ENCODE data around the gene SLCO6A1. TPM values are rescaled to one million over a fixed set of nuclear protein-coding genes. Genes with fewer than 3 reads are reported as not detected.

Gene SLCO6A1
- total RNA-seq, 1 donor from 2014 or later: not detected

DNA sequence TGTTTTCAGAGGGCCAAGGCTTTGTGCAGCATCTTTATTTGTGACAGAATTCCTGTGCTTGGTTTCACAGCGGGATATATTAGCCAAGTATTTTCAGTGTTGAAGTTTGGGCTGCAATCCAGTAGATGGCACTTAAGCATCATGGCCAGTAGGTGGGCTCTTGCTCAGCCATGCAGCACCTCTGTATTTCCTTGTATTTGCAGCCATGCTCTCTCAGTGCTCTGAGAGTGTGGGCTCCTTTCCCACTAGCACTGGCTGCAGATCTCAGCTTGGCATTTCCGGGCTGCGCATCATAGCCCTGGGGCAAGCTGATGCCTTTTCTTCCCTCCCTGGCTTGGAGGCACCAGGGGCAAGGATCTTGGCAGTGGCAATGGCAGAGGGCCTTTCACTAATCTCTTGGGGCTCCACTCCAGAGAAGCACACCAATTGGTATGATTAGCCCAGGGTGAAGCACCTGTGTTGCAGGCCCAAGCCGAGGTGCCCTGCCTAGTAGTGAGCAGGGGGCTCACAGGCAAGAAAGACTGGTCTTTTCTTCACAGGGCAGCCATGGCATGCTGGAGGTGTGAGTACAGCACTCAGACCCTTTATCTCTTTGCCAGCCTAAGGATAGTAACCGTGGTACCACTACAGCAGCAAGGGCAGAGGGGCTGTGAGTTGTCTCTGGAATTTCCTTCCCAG, 48.3 kb downstream of the SLCO6A1 start:
- Histone ChIP-seq H3K4me1 (no peaks in the 10 kb centered on the region), H3K27me3 (ENCODE audit: low read depth) (no peaks in the 10 kb centered on the region), H3K36me3 (no peaks in the 10 kb centered on the region), H3K4me3 (no peak overlapping the region), H3K27ac (replicated peaks) (no peak overlapping the region), H3K9me3 (replicated peaks) (peaks cover 28% of the 10 kb centered on the region)
- no peak for DNase-seq
- TF ChIP-seq, protein P1, sequence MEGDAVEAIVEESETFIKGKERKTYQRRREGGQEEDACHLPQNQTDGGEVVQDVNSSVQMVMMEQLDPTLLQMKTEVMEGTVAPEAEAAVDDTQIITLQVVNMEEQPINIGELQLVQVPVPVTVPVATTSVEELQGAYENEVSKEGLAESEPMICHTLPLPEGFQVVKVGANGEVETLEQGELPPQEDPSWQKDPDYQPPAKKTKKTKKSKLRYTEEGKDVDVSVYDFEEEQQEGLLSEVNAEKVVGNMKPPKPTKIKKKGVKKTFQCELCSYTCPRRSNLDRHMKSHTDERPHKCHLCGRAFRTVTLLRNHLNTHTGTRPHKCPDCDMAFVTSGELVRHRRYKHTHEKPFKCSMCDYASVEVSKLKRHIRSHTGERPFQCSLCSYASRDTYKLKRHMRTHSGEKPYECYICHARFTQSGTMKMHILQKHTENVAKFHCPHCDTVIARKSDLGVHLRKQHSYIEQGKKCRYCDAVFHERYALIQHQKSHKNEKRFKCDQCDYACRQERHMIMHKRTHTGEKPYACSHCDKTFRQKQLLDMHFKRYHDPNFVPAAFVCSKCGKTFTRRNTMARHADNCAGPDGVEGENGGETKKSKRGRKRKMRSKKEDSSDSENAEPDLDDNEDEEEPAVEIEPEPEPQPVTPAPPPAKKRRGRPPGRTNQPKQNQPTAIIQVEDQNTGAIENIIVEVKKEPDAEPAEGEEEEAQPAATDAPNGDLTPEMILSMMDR (IDR thresholded peaks at IDR 0.05; ENCODE audit: borderline replicate concordance): no peak
- intact Hi-C loops (cut with micrococcal nuclease): no loop called here

DNA sequence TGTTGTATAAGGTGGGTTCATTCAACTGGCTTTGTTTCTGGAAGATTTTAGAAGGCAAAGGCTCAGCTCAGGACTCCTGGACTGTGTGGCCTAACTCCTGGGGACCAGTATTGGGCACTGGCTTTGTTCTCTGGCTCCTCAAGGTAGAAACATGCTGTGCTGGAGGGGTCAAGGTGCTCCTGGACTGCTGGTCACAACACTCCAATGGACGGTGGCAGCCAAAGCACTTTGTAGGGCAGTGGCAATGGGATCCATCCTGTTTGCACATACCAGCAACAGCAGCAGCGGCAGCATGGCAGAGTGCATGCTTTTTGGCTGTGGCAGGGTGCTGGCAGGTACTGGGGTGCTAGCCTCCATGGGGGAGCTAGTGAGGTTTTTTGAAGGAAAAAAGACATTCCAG, 65.3 kb downstream of the SLCO6A1 start:
- intact Hi-C loops (cut with micrococcal nuclease): no loop called here
- no peak for DNase-seq
- Histone ChIP-seq H3K4me3 (no peak overlapping the region), H3K36me3 (no peaks in the 10 kb centered on the region), H3K27me3 (ENCODE audit: low read depth) (no peaks in the 10 kb centered on the region), H3K9me3 (replicated peaks) (peaks cover 35% of the 10 kb centered on the region), H3K4me1 (no peaks in the 10 kb centered on the region), H3K27ac (replicated peaks) (no peak overlapping the region)
- TF ChIP-seq, protein P1 (IDR thresholded peaks at IDR 0.05; ENCODE audit: borderline replicate concordance): no peak

DNA sequence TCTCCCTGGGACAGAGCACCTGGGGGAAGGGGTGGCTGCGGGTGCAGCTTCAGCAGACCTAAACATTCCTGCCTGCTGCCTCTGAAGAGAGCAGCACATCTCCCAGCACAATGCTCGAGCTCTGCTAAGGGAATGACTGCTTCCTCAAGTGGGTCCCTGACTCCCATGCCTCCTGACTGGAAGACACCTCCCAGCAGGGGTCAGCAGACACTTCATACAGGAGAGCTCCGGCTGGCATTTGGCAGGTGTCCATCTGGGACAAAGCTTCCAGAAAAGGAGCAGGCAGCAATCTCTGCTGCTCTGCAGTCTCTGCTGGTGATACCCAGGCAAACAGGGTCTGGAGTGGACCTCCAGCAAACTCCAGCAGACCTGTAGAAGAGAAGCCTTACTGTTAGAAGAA, 77.2 kb downstream of the SLCO6A1 start:
- H3K4me1 ChIP-seq: no peaks in the 10 kb centered on the region
- no peak for DNase-seq
- no peaks in the 10 kb centered on the region for H3K36me3 ChIP-seq
- no peak overlapping the region for H3K27ac ChIP-seq (replicated peaks)
- H3K27me3 ChIP-seq (ENCODE audit: low read depth): no peaks in the 10 kb centered on the region
- intact Hi-C loops (cut with micrococcal nuclease): no loop called here
- H3K4me3 ChIP-seq: no peak overlapping the region
- TF ChIP-seq, protein P1 (IDR thresholded peaks at IDR 0.05; ENCODE audit: borderline replicate concordance): no peak
- peaks cover 33% of the 10 kb centered on the region for H3K9me3 ChIP-seq (replicated peaks)

DNA sequence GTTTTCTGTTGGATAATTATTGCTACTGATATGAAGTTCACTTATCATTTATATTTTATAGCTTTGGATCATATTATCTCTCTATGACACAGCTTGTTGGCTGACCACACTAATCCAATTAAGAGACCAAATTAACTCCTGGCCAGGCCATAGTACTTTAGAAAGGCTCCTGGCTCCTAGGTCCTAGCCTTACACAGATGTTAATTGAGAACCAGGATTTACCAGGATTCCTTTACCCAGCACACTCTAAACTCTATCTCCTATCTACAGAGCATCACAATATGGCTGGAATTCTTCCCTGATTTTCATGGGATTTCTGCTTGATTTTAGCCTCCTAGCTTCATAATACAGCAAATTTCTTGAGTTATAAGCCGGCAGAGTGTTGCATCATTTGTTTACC, 80.3 kb downstream of the SLCO6A1 start:
- TF ChIP-seq, protein P1 (IDR thresholded peaks at IDR 0.05; ENCODE audit: borderline replicate concordance): no peak
- Histone ChIP-seq H3K9me3 (replicated peaks) (peaks cover 4% of the 10 kb centered on the region), H3K4me3 (no peak overlapping the region), H3K36me3 (no peaks in the 10 kb centered on the region), H3K27me3 (ENCODE audit: low read depth) (no peaks in the 10 kb centered on the region), H3K4me1 (no peaks in the 10 kb centered on the region), H3K27ac (replicated peaks) (no peak overlapping the region)
- intact Hi-C loops (cut with micrococcal nuclease): no loop called here
- DNase-seq: no peak

DNA sequence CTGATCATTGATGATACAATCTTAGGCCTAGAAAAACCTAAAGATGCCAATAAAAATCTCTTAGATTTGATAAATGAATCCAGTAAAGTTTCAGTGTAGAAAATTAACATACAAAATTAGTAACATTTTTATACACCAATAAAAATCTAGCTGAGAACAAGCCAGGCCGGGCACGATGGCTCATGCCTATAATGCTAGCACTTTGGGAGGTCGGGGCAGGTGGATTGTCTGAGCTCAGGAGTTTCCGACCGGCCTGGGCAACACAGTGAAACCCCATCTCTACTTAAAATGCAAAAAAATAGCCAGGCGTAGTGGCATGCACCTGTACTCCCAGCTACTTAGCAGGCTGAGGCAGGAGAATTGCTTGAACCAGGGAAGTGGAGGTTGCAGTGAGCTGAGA, 84.4 kb downstream of the SLCO6A1 start:
- no peak overlapping the region for H3K27ac ChIP-seq (replicated peaks)
- no peaks in the 10 kb centered on the region for H3K27me3 ChIP-seq (ENCODE audit: low read depth)
- H3K9me3 ChIP-seq (replicated peaks): no peaks in the 10 kb centered on the region
- no peaks in the 10 kb centered on the region for H3K4me1 ChIP-seq
- DNase-seq: no peak
- TF ChIP-seq, protein P1 (IDR thresholded peaks at IDR 0.05; ENCODE audit: borderline replicate concordance): no peak
- intact Hi-C loops (cut with micrococcal nuclease): no loop called here
- no peaks in the 10 kb centered on the region for H3K36me3 ChIP-seq
- H3K4me3 ChIP-seq: no peak overlapping the region
